HG02840 (cell line): ENCODE data around the gene CDK13.

ENCODE experiments used
- ATAC-seq: cut with Tn5 transposase; IDR thresholded peaks from one replicate; pipeline ENCODE4 v1.9.1; 2021; ENCODE audit warnings: mild to moderate bottlenecking, moderate library complexity, moderate number of reproducible peaks; ENCODE audit not compliant: unreplicated experiment, low FRiP score

The CDK13 gene

DNA sequence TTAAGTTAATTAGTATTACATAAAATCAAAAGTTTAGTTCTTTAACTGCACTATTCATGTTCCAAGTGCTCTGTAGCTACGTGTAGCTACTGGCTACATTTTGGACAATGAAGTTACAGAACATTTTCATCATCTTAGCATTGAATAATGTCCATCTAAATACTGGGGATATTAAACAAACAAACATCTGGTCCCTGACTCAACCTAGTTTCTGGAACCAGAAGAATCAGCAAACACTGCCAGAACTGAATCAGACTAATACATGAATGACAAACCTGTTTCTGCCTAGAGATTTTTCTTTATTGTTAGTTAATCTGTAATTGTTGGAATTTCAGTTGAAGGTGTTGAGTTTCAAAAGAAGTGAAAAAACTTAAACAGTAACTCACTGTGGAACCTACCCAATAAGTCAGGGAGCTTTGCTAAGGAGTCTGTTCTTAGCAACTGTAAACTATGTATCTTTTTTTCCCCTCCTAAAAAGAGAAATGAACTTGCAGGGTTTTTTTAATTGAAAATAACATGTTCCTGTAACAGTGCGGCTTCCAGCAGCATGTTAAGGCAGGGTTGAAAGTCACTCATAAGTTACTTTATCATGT lies 58.3 kb downstream of the CDK13 start:
- no peak for ATAC-seq

GRCh38 chr7:40009301-40009700 lies 59.2 kb downstream of the CDK13 start:
- no peak for ATAC-seq

GRCh38 chr7:40014376-40014775 lies 64.3 kb downstream of the CDK13 start:
- ATAC-seq: no peak

GRCh38 chr7:40015790-40016296 lies 65.8 kb downstream of the CDK13 start:
- peak; percentile 82 for ATAC-seq

DNA sequence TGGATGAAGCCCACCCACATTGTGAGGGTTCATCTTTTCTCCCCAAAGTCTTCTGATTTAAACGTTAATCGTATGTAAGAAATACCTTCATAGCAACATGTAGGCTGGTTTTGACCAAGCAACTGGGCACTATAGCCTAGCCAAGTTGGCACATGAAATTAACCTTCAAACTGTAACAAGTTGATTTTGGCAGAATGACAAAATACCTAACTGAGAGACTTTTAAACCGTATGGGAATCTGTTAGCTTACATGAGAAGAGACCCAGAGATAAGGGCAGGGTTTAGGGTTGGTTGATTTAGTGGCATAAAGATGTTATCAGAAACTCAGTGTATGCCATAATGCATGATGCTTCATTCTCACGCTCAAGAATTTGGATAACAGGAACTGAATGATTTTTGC lies 69.5 kb downstream of the CDK13 start:
- no peak for ATAC-seq

- no peak for ATAC-seq
These were observed 74.0 kb downstream of the CDK13 start for GRCh38 chr7:40024048-40024447.

- no peak for ATAC-seq
These were observed 74.8 kb downstream of the CDK13 start for GRCh38 chr7:40024841-40025240.

GRCh38 chr7:40027545-40027944 lies 77.5 kb downstream of the CDK13 start:
- no peak for ATAC-seq

DNA sequence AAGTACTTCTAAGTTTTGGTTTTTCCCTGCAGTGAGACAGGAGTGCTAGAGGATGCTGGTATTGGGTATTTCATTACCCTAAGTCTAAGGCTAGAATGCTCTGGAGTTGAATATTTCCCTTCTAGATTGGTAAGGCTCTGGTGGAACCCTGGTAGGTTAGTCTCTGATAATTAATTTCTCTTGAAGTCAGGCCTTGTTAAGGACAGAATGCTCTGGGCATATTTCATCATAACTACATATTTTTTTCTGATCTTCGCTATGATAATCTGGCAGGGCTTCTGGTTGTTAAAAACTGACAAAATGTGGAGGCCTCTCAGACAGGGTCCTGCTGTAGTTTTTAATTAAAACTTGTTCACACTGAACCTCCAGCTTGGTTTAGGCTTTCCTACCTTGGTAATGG lies 83.8 kb downstream of the CDK13 start:
- ATAC-seq: no peak

DNA sequence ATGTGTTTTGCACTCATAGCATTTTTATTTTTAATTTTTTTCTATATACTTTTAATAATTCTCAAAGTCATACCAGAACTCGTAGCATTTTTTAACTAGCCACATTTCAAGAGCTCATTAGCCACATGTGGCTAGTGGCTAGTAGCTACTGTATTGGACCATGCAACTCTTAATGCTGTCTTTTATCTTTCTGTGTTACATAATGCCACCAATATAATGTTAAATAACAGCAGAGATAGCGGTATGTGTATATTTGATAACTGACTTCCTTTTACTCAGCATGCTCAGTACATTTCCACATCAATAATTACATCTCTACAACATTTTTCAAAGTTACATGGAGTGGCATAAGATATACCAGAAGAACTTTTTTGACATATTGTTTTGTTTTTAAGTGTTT lies 91.4 kb downstream of the CDK13 start:
- no peak for ATAC-seq

DNA sequence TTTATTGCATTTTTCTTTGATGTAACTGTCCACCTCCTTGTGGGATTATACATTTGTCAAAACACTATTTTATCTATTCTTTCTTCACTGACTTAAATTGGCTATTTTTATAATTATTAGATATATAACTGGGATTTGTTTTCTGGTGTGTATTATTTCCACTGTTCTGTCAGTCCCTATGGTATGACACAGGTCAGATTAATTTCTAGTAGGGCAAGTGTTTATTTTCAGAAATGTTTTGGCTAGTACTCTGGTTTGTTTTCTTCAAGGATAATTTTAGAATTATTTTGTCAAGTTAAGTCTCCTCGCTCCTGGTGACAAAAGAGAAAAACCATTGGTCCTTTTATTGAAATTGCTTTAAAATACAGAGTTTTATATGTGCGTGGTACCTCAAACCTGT lies 93.1 kb downstream of the CDK13 start:
- ATAC-seq: no peak

- ATAC-seq: no peak
These were observed 97.6 kb downstream of the CDK13 start for GRCh38 chr7:40047661-40048060.

DNA sequence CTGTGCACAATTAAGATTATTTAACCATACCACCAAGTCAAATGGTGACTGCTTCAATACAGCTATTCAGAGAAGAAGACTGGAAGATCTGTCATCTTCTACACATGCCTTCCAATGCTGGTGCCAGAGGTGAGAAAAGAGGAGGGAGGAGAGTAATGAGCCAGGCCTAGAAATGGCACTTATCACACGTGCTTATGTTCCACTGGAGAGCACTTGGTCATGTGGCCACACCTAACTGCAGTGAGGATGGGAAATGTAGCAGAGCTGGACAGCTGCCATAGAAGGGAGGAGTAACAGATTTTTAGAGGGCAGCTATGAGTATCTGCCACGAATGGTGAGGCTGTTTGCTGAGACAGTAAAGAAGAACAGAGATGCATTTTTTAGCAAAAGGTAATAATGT lies 107.2 kb downstream of the CDK13 start:
- ATAC-seq: no peak

DNA sequence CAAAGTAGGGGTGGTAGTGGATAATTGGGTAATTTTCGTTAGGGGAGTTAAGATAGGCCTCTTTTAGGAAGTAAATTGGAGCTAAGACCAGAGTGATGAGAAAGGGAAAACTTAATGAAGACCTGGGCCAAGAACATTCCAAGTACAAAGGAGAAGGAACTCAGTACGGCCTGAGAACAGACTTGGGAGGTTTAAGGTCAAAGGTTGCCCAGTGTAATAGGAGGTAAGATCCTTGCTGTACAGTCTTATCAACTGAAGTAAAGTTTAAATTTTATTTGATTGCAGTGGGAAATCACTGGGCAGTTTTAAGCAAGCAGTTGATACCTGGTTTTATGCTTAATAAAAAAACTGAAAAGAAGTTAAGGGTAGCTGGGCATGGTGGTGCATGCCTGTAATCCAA lies 108.0 kb downstream of the CDK13 start:
- ATAC-seq: no peak

DNA sequence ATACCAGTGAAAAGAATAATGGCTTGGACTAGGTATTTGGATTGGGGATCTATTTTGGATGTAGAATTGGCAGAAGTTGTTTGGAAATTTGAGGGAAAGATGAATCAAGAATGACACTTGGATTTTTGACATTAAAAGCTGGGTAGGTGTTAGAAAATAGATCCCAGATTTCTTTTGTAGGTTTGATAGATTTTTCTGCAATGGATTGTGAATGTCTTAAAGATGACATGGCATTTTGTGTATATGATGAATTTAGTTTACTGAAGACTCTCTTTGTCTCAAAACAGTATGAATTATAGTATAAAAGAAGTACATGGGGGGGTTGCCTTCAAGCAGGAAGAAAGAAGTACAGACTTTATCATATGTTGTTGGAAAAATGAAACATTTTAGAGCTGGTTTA lies 108.6 kb downstream of the CDK13 start:
- no peak for ATAC-seq

GRCh38 chr7:40059057-40059456 lies 109.0 kb downstream of the CDK13 start:
- ATAC-seq: no peak

DNA sequence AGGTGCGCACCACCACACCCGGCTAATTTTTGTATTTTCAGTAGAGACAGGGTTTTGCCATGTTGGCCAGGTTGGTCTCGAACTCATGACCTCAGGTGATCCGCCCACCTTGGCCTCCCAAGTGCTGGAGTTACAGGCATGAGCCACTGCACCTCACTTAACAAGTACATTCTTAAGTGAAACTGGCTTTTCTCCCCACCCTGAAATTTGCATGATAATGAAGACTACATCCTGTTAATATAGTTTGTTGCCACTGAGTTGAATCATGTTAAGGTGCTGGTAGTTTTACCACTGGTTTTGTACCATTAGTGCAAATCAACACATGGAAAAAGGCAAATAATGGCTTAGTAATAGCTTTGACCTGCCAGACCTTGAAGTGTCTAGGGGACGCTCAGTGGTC lies 122.2 kb downstream of the CDK13 start:
- ATAC-seq: no peak

GRCh38 chr7:40073239-40073638 lies 123.2 kb downstream of the CDK13 start:
- ATAC-seq: no peak

DNA sequence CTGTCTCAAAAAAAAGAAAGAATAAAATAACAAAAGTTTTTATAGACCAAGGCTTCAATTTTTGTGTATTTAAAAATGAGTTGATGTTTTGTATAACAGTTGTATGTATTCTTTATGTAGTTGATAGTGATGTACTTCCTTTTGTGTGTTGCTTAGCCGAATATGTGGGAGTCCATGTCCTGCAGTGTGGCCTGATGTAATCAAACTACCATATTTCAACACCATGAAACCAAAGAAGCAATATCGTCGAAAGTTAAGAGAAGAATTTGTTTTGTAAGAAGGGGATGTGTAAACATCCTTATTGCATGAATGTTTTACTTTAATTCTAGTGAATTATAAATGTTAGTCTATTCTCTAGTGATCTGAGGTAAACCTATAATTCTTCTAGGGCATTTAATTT lies 127.8 kb downstream of the CDK13 start:
- no peak for ATAC-seq

DNA sequence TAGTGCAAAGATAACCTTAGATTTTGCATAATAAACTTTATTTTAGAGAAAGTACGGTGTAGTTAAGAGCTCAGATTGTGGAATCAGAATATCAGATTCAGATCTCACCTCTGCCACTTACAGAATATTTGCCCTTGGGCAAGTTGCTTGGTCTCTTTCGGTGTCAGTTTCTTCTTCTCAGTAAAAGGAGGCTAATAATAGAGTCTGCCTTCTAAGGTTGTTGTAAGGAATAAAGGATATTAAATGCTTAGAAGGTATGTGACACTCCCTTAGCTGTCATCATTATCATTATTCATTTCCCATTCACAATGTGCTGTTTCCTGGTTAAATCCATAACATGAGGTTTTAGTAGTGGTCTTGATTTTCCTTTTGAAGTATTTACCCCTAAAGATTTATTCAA lies 142.1 kb downstream of the CDK13 start:
- ATAC-seq: no peak

DNA sequence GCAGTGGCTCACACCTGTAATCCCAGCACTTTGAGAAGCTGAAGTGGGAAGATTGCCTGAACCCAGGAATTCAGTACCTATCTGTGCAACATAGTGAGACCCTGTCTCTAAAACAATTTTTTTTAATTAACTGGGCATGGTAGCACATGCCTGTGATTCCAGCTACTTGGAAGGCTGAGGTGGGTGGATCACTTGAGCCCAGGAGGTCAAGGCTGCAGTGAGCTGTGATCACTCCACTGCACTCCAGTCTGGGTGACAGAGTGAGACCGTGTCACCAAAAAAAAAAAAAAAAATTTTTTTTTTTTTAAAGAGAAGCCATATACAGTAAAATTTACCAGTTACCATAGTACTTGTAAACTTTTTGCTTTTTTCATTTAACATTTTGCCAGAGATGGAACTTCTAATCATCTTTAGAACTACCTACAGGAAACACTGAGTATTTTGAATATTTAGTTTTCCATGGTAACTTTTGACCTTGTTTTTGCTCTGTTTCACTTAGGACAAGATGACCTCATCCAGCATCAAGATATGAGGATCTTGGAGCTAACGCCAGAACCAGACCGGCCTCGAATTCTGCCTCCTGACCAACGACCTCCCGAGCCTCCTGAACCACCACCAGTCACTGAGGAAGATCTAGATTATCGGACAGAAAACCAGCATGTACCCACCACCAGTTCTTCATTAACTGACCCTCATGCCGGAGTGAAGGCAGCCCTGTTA lies 143.7 kb downstream of the CDK13 start:
- no peak for ATAC-seq

DNA sequence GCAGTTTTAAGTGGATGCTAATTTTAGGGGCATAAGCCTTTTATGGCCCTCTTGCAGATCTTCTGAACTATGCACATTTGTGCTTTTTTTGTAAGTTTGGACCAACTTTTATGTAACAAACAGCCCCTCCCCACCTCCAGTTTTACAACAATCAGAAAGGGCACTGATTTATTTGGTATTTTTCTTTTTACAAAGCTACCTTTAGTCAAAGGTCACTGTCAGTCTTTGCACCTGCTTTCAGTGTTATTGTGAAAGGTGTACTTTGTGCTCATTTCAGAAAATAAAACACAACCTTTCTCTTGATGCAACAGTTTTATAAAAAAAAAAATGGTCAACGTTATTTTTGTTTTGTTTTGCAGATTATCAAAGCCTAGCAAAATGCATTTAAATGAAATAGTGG lies 145.2 kb downstream of the CDK13 start:
- no peak for ATAC-seq
